ENCODE data around the gene HACD2.

GRCh38 chr3:123562547-123562946 lies 22.3 kb downstream of the HACD2 start:
- TF ChIP-seq CTCF (conservative IDR thresholded peaks at IDR 0.05; ENCODE audit: low read length) (no peak), EZH2phosphoT487 (IDR thresholded peaks at IDR 0.05; ENCODE audit: borderline replicate concordance) (no peak)
